ENCODE results near the gene SLC25A1.

DNA sequence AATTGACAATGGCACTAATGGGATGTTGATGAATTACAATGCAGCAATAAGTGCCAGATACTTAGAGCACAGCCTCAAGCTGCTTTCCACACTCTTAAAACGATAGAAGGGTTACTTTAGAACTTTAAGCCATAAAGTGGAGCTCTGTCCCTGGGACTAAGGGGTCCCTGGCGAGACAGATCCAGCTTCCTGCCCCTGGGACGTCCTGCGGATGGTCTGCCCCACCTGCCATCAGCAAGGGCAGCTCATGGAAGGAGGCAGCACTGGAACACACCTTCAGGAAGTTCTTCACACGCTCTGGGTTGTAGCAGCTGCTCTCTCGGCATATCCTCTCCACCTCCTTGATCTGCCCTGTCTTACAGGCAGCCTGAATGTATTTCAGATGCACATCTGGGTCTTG is 45.1 kb upstream of the SLC25A1 start:
- TF ChIP-seq EZH2 (IDR thresholded peaks at IDR 0.05; ENCODE audit: low read length, unreplicated experiment) (no peak), EZH2phosphoT487 (IDR thresholded peaks at IDR 0.05; ENCODE audit: borderline replicate concordance, low read length) (no peak)
- TF ChIP-seq, protein P1, sequence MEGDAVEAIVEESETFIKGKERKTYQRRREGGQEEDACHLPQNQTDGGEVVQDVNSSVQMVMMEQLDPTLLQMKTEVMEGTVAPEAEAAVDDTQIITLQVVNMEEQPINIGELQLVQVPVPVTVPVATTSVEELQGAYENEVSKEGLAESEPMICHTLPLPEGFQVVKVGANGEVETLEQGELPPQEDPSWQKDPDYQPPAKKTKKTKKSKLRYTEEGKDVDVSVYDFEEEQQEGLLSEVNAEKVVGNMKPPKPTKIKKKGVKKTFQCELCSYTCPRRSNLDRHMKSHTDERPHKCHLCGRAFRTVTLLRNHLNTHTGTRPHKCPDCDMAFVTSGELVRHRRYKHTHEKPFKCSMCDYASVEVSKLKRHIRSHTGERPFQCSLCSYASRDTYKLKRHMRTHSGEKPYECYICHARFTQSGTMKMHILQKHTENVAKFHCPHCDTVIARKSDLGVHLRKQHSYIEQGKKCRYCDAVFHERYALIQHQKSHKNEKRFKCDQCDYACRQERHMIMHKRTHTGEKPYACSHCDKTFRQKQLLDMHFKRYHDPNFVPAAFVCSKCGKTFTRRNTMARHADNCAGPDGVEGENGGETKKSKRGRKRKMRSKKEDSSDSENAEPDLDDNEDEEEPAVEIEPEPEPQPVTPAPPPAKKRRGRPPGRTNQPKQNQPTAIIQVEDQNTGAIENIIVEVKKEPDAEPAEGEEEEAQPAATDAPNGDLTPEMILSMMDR (conservative IDR thresholded peaks at IDR 0.05; ENCODE audit: low read depth, low read length), result no peak
